GM10266 (cell line): ENCODE results near the gene CCDC69.

Experiments
- DNase-seq: peaks from one replicate; pipeline ENCODE4 v3.0.0; 2012; ENCODE audit errors: extremely low spot score
- CTCF ChIP-seq: IDR thresholded peaks from 2 replicates; pipeline ENCODE4 v1.5.1; 2012; ENCODE audit warnings: mild to moderate bottlenecking, low read depth; ENCODE audit not compliant: control insufficient read depth, insufficient read depth; ENCODE audit errors: missing control alignments

Gene CCDC69

GRCh38 chr5:151146061-151146460, 77.8 kb downstream of the CCDC69 start:
- no peak for DNase-seq
- no peak for TF ChIP-seq CTCF

GRCh38 chr5:151144922-151145321, 79.0 kb downstream of the CCDC69 start:
- DNase-seq: no peak
- no peak for TF ChIP-seq CTCF

GRCh38 chr5:151144275-151144674, 79.6 kb downstream of the CCDC69 start:
- no peak for TF ChIP-seq CTCF
- DNase-seq: no peak

DNA sequence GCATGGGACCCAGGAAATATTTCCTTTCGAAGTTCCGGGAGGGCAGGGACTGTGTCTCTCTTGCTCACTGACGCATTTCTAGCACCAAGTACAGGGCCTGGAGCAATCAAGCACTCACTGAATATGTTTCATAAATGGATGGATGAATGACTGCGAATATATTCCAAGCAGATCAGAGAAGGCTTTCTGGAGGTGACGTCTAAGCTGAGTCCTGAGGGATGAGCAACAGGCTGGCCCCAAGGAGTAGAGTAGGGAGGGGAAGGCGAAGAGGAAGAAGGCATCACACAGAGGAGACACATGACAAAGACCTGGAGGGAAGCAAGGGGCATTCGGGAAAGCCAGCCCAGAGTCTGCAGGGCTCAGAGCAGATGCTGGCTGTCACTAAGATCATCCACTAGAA, 80.2 kb downstream of the CCDC69 start:
- TF ChIP-seq CTCF: no peak

DNA sequence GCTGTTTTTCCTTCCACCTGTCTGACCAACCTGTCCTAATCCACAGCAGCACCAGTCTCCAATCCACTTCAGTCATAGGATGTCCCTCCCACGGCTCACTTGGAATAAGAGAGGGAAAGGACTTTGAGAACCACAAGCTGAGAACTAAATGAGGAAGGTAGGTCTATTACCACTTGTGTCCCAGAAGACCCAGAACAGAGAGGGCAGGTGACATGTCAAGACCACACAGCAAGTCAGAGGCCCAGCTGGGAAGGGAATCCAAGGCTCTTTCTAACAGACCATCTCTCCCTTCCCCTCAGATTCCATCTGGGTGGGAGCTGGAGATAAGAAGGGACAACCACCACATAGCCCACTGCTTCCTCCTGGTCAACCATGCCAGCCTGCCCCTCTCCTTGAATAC, 81.0 kb downstream of the CCDC69 start:
- no peak for TF ChIP-seq CTCF
- no peak for DNase-seq

More for the DNA sequence above, 80.2 kb downstream of the CCDC69 start:
- DNase-seq: no peak

DNA sequence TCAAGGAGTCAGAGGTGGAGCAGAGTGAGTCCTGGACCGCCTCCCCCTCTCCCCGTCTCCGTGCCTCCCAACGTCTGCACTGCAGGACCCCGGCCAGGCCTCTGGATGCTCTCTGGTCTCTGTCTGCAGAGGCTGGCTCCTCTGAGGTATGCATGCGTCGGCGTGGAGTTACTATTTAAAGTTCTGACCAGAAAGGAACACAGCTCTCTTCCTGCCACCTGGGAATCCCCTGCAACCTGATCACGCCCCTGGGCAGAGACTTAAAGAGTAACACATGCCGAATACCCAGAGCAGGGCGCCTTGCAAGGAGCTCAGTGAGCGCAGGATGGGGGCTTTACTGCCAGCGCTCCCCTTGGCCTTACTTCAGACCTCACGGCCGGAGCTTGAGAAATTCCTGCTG, 82.4 kb downstream of the CCDC69 start:
- TF ChIP-seq CTCF: no peak
- peak; percentile 75 for DNase-seq

DNA sequence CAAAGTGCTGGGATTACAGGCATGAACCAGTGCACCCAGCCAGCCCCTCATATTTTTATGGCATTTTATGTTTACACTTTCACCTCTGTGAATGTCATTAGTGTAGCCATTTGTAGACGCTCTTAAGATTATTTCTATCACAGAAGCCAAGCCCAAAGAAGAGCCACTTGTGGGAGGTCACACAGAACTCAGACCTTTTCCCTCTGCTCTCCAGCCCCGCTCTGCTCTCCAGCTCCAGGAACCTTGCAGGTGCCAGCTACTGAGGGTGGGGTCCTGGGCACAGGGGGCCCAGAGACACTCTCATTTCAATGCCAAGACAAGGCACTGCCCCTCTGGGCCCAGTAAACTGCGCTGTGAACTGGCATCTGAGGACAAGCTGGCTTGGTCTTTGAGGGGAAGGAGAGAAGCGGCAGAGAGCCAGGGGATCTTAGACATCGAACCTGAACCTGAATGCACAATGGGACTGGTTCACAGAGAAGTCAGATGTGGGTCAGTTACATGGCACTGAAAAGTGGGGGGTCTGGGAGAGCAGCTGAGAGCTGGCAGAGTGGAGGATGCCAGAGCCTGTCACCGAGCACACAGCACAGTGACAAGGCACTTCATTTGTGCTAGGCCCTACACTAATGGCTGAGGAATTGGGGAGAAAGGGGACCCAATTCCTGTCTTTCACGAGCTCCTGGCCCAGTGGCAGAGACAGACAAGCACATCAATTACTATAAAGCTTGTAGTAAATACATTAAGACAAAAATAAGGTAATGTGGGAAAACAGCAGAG, 83.0 kb downstream of the CCDC69 start:
- no peak for TF ChIP-seq CTCF

More for the DNA sequence above, 83.0 kb downstream of the CCDC69 start:
- DNase-seq: no peak
